GM21619 (cell line): Measurements from ENCODE around the gene BSCL2.
A peak's percentile ranks its signal among the peaks of the same experiment; 100 is the strongest.
"Not testable (repeated sequence)": the region's sequence is repeated elsewhere in the genome, so short reads cannot be mapped to it uniquely, and the experiment has no call there.

Experiments
- ATAC-seq: cut with Tn5 transposase; IDR thresholded peaks from one replicate; pipeline ENCODE4 v1.9.1; 2021; ENCODE audit not compliant: unreplicated experiment

Gene BSCL2

GRCh38 chr11:62688491-62688890 lies 18.7 kb downstream of the BSCL2 start:
- ATAC-seq, result no peak

GRCh38 chr11:62687508-62688396 lies 19.5 kb downstream of the BSCL2 start:
- ATAC-seq, result no peak

- no peak for ATAC-seq
Measured at GRCh38 chr11:62682518-62682917, 24.7 kb downstream of the BSCL2 start.

DNA sequence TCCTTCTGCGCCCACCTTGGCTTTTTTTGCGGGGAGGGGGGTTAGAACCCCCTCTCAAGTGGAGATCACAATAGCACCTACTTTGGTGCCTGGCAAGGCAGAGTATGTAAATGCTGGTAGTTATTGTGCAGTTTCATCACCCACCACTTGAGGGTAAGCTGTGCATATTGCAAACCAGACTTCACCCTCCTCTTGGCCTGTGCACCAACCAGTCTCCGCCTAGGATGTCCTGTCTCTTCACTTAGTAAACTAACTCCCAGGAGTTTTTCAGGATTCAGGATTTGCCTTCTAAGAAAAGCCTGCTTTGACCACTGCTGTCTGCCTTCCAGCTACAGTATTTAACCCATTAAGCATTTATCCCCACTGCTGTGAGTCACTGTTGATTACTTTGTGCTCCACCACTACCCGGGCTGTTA lies 26.4 kb downstream of the BSCL2 start:
- peak; percentile 56 for ATAC-seq

DNA sequence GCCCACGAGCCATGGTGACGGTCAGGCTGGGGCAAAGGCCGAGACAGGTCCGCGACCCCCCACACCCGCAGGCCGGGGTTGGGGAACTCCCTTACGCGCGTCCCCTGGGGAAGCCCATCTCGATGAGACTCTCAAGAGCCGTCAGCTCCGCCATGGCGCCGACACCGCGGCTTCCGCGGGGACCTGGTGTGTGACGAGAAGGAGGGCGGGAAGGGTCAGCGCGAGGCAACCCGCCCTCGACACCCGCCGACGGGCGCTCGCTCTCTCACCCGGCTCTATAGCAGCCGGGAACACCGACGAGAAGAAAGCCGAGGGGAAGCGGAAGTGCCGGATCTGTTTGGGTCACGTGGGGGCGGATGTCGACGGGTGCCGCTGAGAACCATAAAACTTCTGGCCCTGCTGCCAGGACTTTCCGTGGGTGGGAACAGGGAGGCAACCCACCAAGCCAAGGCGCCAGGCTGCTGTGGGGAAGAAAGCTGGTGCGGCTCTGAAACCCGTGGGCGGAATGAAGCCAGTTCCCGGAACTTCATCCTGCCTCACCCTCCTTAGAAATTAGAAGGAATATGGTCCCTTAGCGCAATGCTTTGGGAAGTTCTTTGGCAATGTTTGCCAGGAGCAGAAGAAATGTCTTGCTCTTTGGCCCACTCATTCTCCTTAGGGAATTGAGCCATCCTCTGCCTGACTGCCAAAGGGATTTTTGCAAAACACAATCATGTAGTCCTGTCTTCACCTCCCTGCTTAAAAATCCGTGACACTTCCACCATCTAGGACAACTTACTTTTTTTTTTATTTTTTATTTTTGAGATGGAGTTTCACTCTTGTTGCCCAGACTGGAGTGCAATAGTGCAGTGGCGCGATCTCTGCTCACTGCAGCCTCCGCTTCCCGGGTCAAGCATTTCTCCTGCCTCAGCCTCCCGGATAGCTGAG lies 28.2 kb downstream of the BSCL2 start, which contains the start of gene UBXN1:
TSS of gene UBXN1 (minus strand) at position 304 of the 927 bp plus-strand sequence. CDS start at position 154, 150 bp downstream.
- ATAC-seq, result peak; percentile 63

- ATAC-seq, result no peak
Measured at GRCh38 chr11:62678433-62678769, 28.8 kb downstream of the BSCL2 start.

GRCh38 chr11:62677714-62678113 lies 29.5 kb downstream of the BSCL2 start:
- ATAC-seq, result no peak

GRCh38 chr11:62677156-62677555 lies 30.1 kb downstream of the BSCL2 start:
- no peak for ATAC-seq

DNA sequence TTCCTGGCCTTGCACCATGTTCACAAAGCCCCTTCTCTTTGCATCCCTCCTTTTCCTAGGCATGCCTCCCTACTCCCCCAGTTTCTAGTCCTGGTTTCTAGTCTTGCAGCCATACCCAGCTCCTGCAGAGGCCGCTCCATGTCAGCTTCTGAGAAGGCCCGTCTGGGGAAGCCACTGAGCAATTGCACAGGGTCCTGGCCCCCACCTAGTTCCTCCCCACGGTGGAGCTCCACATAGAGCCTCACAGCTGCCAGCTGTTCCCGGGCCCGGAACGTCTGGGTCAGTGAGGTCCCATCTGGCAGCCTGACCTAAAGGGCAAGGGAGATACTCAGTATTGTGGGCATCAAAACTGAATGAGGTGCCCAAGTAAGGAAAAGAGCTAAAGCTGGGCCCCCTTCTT lies 30.5 kb downstream of the BSCL2 start:
- no peak for ATAC-seq

GRCh38 chr11:62675415-62675814 lies 31.8 kb downstream of the BSCL2 start:
- not testable (repeated sequence) for ATAC-seq

DNA sequence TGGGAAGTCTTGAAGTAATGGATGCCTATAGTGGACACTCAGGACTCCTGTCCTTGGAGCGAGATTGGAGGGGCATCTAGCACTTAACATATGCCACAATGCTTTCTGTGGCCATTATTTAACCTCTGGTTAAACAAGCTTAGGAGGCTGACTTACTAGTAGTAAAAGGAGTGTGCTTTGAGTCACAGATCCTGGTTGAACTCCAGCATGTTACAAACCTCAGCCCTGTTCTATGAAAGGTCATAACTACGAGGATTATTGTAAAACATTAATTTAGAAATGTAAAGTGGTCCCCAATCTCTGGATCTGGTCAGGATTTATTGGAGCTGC lies 34.1 kb downstream of the BSCL2 start:
- no peak for ATAC-seq

- ATAC-seq, result peak; percentile 49
Measured at GRCh38 chr11:62671608-62672389, 35.4 kb downstream of the BSCL2 start, which contains the start of the genes LBHD1 and UQCC3. TSS of gene LBHD1 (minus strand) at chr11:62672267. CDS start at chr11:62670031, 2,236 bp downstream. TSS of gene UQCC3 (plus strand) at chr11:62671673. CDS start at chr11:62671746, 73 bp downstream.

GRCh38 chr11:62671236-62671607 lies 36.0 kb downstream of the BSCL2 start:
- no peak for ATAC-seq

DNA sequence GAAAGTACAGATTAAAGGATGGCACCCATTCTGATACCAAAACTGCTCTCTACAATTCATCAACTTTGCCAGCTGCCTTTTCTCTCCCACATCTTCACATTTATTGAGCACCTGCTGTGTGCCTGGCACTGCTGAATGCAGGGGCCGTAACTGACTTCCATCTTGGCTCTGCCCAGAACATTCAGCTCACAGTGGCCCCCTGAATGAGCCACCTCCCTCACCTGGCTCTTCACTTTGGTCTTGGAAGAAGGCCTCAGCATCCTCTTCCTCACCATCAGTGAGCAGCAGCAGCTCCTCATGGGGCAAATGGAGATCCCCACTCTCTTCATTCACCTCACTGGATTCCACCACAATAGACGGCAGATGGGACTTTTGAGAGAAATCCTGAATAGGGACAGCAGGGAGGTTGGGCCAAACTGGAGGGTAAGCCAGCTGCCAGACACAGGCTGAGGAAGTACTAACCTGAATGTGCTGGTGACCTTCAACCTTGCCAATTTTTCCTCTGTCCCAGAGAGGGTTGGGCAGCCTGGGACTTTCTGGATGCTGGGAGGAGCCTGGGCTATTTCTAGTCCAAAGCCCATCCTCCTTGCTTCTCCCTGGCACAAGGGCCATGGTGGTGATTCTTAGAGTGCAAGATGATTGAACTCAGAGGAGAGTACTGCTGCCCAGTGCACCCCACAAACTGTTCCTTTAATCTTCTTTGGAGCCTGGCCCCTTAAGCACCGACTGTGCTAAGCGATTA lies 37.6 kb downstream of the BSCL2 start:
- ATAC-seq, result no peak

DNA sequence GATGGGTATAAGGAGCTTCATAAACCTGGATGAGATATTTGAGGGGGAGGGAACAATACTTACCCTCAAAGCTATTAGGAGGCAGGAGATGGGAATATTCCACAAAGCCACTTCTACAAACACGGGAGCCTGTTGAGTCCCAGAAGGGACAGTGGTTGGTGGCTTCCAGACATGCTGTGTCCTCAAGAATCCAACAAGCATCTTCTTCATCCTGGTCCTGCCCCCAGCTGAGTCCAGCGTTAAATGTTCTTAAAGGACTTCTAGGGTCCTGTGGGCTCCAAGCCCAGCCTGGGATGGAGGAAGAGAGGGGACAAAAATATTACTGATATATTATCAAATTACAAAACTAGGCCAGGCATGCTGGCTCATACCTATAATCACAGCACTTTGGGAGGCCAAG lies 39.8 kb downstream of the BSCL2 start:
- no peak for ATAC-seq

DNA sequence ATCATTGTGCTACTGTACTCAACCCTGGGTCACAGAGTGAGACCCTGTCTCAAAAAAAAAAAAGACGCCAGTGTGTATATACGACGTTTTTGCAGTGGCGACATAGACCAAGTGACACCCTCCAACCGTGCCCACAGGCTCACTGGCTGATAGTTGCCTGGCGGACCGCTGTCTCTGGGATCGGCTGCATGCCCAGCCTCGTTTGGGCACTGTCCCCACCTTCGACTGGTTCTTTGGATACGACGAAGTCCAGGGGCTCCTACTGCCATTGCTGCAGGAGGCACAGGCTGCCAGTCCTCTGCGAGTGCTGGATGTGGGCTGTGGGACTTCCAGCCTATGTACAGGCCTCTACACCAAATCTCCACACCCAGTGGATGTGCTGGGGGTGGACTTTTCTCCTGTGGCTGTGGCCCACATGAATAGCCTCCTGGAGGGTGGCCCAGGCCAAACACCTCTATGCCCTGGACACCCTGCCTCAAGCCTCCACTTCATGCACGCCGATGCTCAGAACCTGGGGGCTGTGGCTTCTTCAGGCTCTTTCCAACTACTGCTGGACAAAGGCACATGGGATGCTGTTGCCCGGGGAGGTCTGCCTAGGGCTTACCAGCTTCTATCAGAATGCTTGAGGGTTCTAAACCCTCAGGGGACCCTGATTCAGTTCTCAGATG lies 40.8 kb downstream of the BSCL2 start:
- no peak for ATAC-seq

GRCh38 chr11:62665599-62666258 lies 41.5 kb downstream of the BSCL2 start:
- peak; percentile 3 for ATAC-seq

GRCh38 chr11:62665075-62665598 lies 42.1 kb downstream of the BSCL2 start, which contains the start of the genes C11orf98 and CSKMT:
TSS of gene C11orf98 (minus strand) at chr11:62665210. CDS start at chr11:62665169, 41 bp downstream.
TSS of gene CSKMT (plus strand) at chr11:62665312. CDS start at chr11:62665880, 568 bp downstream.
- ATAC-seq, result peak; percentile 76
